Progenitor cell of endocrine pancreas (in vitro differentiated cells): ENCODE data around the gene SLC38A11. TPM values are rescaled to one million over a fixed set of nuclear protein-coding genes. Genes with fewer than 3 reads are reported as not detected.

Experiments used
- DNase-seq: peaks from one replicate; pipeline ENCODE4 v3.0.0; 2021; ENCODE audit warnings: low spot score; ENCODE audit not compliant: unreplicated experiment
- H3K27ac Mint-ChIP-seq: 2 replicates; pipeline ENCODE4 v1.8.0; 2021; ENCODE audit warnings: mild to moderate bottlenecking, moderate library complexity, mixed read lengths
- H3K27me3 Mint-ChIP-seq: 2 replicates; pipeline ENCODE4 v1.8.0; 2021; ENCODE audit warnings: mixed read lengths
- H3K36me3 Mint-ChIP-seq: 2 replicates; pipeline ENCODE4 v1.8.0; 2022; ENCODE audit warnings: mixed read lengths; ENCODE audit not compliant: insufficient read depth
- H3K4me1 Mint-ChIP-seq: 2 replicates; pipeline ENCODE4 v1.8.0; 2021; ENCODE audit warnings: low read depth, mixed read lengths
- H3K4me3 Mint-ChIP-seq: 2 replicates; pipeline ENCODE4 v1.8.0; 2021; ENCODE audit warnings: low read depth, mild to moderate bottlenecking, moderate library complexity, mixed read lengths
- H3K9me3 Mint-ChIP-seq: 2 replicates; pipeline ENCODE4 v1.8.0; 2021; ENCODE audit warnings: low read depth, mixed read lengths
- CTCF ChIP-seq: fragments of 200-600 bp; sonication (generic); IDR thresholded peaks from one replicate; pipeline ENCODE4 v1.5.0; 2021; ENCODE audit warnings: antibody characterized with exemption, mild to moderate bottlenecking; ENCODE audit not compliant: unreplicated experiment
- total RNA-seq: library from RNA; stranded (reverse); gene quantifications from 2 replicates; pipeline ENCODE4 v1.2.1, GENCODE V29; 2021

Gene SLC38A11
- total RNA-seq, 1 donor from 2014 or later, result 20.1 TPM

DNA sequence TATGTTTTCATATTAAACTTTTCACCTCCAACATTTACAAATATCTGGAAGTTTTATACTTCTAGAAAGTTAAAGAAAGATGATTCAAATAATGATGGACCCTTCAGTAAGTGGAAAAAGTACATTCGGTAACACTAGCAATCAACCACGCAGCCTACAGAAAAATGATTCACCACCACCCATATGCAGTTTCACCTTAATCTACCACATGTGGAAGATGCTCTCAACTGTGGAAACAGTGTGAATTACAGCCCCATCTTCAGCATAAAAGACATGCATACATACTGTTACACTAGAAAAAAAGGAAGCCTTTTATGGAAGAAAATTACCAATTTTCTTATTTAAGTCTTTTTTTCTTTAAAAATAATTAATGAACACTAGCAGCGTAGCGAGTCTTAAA lies 1.1 kb downstream of the SLC38A11 start:
- TF ChIP-seq CTCF, result no peak
- no peak overlapping the region for H3K4me3 Mint-ChIP-seq
- no peaks in the 10 kb centered on the region for H3K36me3 Mint-ChIP-seq
- DNase-seq, result no peak
- H3K4me1 Mint-ChIP-seq, result peaks cover 30% of the 10 kb centered on the region
- no peaks in the 10 kb centered on the region for H3K27me3 Mint-ChIP-seq
- H3K9me3 Mint-ChIP-seq, result no peaks in the 10 kb centered on the region
- H3K27ac Mint-ChIP-seq, result no peak overlapping the region

- DNase-seq, result no peak
- no peaks in the 10 kb centered on the region for H3K9me3 Mint-ChIP-seq
- TF ChIP-seq CTCF, result no peak
- H3K4me1 Mint-ChIP-seq, result peaks cover 34% of the 10 kb centered on the region
- no peaks in the 10 kb centered on the region for H3K36me3 Mint-ChIP-seq
- no peaks in the 10 kb centered on the region for H3K27me3 Mint-ChIP-seq
- no peak overlapping the region for H3K4me3 Mint-ChIP-seq
- no peak overlapping the region for H3K27ac Mint-ChIP-seq
These were observed 2.0 kb downstream of the SLC38A11 start for GRCh38 chr2:164953279-164953678.

DNA sequence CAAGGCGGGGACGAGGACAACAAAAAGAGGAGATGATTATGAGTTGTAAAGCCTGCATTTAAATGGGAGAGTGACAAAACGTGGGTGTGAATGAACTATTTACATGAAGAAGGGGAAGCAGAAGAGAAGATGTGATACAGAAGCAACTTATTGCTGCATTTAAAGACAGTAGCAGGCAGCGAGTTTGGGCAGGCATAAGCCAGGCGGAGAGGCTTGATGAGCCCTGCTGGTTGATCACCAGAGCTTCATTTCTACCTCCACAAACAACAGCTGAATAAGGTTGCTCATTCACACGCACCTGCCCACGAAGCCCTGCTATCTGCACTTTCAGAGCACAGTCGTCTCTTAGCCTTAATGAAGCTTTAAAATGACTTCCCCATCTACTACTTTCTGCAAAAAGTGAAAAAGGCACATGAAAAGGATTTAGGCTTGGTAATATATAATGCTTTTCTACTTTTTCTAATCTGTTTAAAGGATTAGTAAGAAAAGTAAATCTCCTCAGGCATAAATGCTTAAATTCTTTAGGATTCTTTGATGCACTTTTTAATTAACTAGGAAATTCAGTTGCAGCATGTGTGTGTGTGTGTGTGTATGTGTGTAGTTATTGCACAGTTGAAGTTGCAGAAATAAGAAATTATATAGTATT lies 3.1 kb downstream of the SLC38A11 start:
- no peaks in the 10 kb centered on the region for H3K9me3 Mint-ChIP-seq
- peaks cover 34% of the 10 kb centered on the region for H3K4me1 Mint-ChIP-seq

DNA sequence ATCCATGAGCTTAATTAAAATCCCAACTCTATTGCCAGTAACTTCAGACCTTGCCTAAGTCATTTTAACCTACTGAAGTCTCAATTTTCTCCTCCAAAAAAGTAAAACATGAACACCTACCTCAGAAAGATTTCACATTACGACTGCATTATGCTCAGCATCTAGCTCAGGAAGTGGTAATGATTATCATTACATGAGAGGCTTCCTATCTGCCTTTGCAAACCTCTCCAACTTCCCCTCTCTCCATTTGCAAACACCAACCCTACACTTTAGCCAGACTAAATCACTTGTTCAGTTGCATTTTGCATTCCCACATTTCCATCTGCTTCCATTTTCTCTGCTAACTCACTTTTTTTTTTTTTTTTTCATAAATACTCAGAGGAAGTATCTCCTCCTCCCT lies 6.8 kb downstream of the SLC38A11 start:
- no peak for TF ChIP-seq CTCF
- Mint-ChIP-seq H3K36me3 (peaks cover 8% of the 10 kb centered on the region), H3K4me1 (peaks cover 37% of the 10 kb centered on the region), H3K9me3 (peaks cover 4% of the 10 kb centered on the region), H3K4me3 (no peak overlapping the region), H3K27me3 (no peaks in the 10 kb centered on the region), H3K27ac (no peak overlapping the region)
- DNase-seq, result no peak

More for the DNA sequence above, 3.1 kb downstream of the SLC38A11 start:
- H3K4me3 Mint-ChIP-seq, result no peak overlapping the region
- no peak overlapping the region for H3K27ac Mint-ChIP-seq
- H3K36me3 Mint-ChIP-seq, result peaks cover 2% of the 10 kb centered on the region
- DNase-seq, result no peak
- TF ChIP-seq CTCF, result no peak
- no peaks in the 10 kb centered on the region for H3K27me3 Mint-ChIP-seq

DNA sequence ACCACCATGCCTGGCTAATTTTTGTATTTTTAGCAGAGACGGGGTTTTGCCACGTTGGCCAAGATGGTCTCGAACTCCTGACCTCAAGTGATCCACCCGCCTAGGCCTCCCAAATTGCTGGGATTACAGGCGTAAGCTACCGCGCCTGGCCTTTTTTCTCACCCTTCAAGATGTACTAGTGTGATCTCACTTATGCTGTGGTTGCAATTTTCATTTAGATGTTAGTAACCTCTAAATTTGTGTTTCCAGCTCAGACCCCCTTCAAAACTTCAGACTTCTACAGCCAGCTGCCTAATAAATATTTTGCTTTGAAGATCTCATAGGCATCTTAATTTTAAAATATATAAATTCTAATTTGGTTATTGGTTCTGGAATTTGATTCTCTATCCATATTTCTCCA lies 8.0 kb downstream of the SLC38A11 start:
- no peak overlapping the region for H3K27ac Mint-ChIP-seq
- H3K36me3 Mint-ChIP-seq, result peaks cover 8% of the 10 kb centered on the region
- peaks cover 4% of the 10 kb centered on the region for H3K9me3 Mint-ChIP-seq
- H3K4me3 Mint-ChIP-seq, result no peak overlapping the region
- no peaks in the 10 kb centered on the region for H3K27me3 Mint-ChIP-seq
- no peak for DNase-seq
- TF ChIP-seq CTCF, result no peak
- H3K4me1 Mint-ChIP-seq, result peaks cover 37% of the 10 kb centered on the region
